GM12892 (cell line): ENCODE measurements around the gene LARP4B.

Experiments
- POLR2A ChIP-seq: IDR thresholded peaks from 2 replicates; pipeline ENCODE4 v1.6.1; 2011; ENCODE audit warnings: low read depth, low read length, control low read depth
- POLR2AphosphoS5 ChIP-seq: IDR thresholded peaks from 2 replicates; pipeline ENCODE4 v1.6.1; 2011; ENCODE audit warnings: low read depth, low read length, control low read depth
- TAF1 ChIP-seq: IDR thresholded peaks from 2 replicates; pipeline ENCODE4 v1.6.1; 2011; ENCODE audit warnings: low read depth, mild to moderate bottlenecking, control low read depth, low read length, borderline replicate concordance

DNA sequence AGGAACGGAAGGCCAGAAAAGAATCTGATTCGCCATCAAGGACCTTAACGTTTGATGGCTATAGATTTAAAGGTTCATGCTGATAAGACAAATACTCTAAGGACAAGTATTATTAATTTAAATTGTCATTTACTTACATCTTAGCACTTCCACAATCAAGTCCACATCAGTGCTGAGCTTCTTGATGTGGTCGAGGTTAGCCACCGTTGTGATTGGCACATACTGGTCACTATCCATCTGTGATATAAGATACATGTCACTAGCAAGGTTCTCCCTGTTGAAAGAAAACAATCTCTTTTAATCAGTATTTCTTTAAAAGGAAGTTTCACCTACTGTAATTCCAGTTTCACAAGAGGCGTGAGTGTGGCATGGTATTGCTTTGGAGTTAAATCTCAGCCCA is 88.7 kb downstream of the LARP4B start:
- TF ChIP-seq POLR2A (no peak), POLR2AphosphoS5 (no peak), TAF1 (no peak)
